SK-N-SH treated with all-trans-retinoic acid at 6 μM for 48 hours (cell line): ENCODE data around the gene SDHA.
"Not testable (repeated sequence)": the region's sequence is repeated elsewhere in the genome, so short reads cannot be mapped to it uniquely, and the experiment has no call there.

Source experiments
- CSDC2 ChIP-seq: fragments of 250-450 bp; sonication (Bioruptor Pico); IDR thresholded peaks from 2 replicates; pipeline ENCODE4 v1.5.0; 2020; ENCODE audit warnings: mild to moderate bottlenecking, moderate library complexity
- TOX ChIP-seq: fragments of 250-450 bp; sonication (Bioruptor Pico); IDR thresholded peaks from 2 replicates; pipeline ENCODE4 v1.8.0; 2021; ENCODE audit warnings: mild to moderate bottlenecking, moderate library complexity, borderline replicate concordance
- ZC3H10 ChIP-seq: fragments of 250-450 bp; sonication (Bioruptor Pico); IDR thresholded peaks from 2 replicates; pipeline ENCODE4 v1.5.1; 2021; ENCODE audit warnings: mild to moderate bottlenecking, moderate library complexity
- TF ChIP-seq, protein P1 (sequence below): fragments of 250-450 bp; sonication (Bioruptor Pico); IDR thresholded peaks from 2 replicates; pipeline ENCODE4 v1.8.0; 2020; ENCODE audit warnings: mild to moderate bottlenecking, moderate library complexity, borderline replicate concordance
- TF ChIP-seq, protein P2 (sequence below): fragments of 250-450 bp; sonication (Bioruptor Pico); IDR thresholded peaks from 2 replicates; pipeline ENCODE4 v1.5.1; 2020; ENCODE audit warnings: low read depth, mild to moderate bottlenecking, moderate library complexity

DNA sequence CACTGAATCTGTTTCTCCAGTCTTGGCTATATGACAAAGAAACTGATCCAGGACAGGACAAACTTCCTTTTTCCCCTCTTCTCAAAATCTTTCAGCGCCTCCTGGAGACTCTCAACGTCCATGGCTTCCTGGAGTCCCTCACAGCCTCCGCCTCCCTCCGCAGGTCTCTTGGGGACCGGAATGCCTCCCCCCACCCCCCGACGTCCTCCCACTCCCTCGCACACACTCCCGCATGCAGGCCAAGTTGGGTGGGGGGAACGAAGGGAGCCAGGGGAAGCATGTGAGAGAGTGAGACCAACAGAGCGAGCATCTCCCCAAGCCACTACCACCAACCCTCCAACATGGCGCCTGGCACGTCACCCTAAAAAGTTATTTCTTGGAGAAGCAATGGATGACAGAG, 72.1 kb downstream of the SDHA start:
- TF ChIP-seq ZC3H10, TOX, CSDC2 (CRISPR knock-in tag): not testable (repeated sequence)
- TF ChIP-seq, protein P1, sequence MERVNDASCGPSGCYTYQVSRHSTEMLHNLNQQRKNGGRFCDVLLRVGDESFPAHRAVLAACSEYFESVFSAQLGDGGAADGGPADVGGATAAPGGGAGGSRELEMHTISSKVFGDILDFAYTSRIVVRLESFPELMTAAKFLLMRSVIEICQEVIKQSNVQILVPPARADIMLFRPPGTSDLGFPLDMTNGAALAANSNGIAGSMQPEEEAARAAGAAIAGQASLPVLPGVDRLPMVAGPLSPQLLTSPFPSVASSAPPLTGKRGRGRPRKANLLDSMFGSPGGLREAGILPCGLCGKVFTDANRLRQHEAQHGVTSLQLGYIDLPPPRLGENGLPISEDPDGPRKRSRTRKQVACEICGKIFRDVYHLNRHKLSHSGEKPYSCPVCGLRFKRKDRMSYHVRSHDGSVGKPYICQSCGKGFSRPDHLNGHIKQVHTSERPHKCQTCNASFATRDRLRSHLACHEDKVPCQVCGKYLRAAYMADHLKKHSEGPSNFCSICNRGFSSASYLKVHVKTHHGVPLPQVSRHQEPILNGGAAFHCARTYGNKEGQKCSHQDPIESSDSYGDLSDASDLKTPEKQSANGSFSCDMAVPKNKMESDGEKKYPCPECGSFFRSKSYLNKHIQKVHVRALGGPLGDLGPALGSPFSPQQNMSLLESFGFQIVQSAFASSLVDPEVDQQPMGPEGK (CRISPR knock-in tag) = not testable (repeated sequence)
- TF ChIP-seq, protein P2, sequence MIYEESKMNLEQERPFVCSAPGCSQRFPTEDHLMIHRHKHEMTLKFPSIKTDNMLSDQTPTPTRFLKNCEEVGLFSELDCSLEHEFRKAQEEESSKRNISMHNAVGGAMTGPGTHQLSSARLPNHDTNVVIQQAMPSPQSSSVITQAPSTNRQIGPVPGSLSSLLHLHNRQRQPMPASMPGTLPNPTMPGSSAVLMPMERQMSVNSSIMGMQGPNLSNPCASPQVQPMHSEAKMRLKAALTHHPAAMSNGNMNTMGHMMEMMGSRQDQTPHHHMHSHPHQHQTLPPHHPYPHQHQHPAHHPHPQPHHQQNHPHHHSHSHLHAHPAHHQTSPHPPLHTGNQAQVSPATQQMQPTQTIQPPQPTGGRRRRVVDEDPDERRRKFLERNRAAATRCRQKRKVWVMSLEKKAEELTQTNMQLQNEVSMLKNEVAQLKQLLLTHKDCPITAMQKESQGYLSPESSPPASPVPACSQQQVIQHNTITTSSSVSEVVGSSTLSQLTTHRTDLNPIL = not testable (repeated sequence)
